Measurements from ENCODE around the gene CUL5. TPM values are rescaled to one million over a fixed set of nuclear protein-coding genes. Genes with fewer than 3 reads are reported as not detected.

The CUL5 gene
- total and polyA plus RNA-seq, 2 of the 4 experiments (the other 2 are of a cell fraction), result 8.8 to 31.0 TPM

- no peaks in the 10 kb centered on the region for H3K9me3 ChIP-seq (ENCODE audit: control insufficient read depth, insufficient read depth, low read length)
- peak within 1 kb of the TSS; percentile 86 for H3K4me3 ChIP-seq (ENCODE audit: insufficient read depth, low read depth, low read length)
- ChIA-PET CTCF (interaction anchor here (0.7 kb wide), 1 partner anchor 362 kb away, joined by 3 read pairs; no protein-coding TSS in a partner anchor), POLR2A (ENCODE audit: unreplicated experiment) (no interaction called here)
- H3K9ac ChIP-seq (ENCODE audit: low read depth, low read length), result peak within 1 kb of the TSS; percentile 79
- H4K5ac ChIP-seq (ENCODE audit: low read depth, low read length), result peak within 1 kb of the TSS; percentile 75
- H3K79me1 ChIP-seq (ENCODE audit: low read depth in 1 of 2, low read length in 2 of 2), result peaks cover 16 to 41% of the 10 kb centered on the region in 2 experiments; a peak in 3 of 4 replicates
- no peak within 1 kb of the TSS; the same call in 1 of the 2 replicates for H2BK120ac ChIP-seq (ENCODE audit: low read depth, low read length)
- BruUV-seq (replicated peaks), result no TSS peak
- dilution Hi-C loops (cut with HindIII; ENCODE audit: low sequenced_read_pairs, unreplicated experiment) (no loop called here), in situ Hi-C loops (cut with MboI; ENCODE audit: low sequenced_read_pairs) (no loop called here), intact Hi-C loops (cut with micrococcal nuclease) (loop anchor here (1.0 to 5.0 kb wide), 3 partner anchors 101 to 1816 kb away; partner anchors contain the start of genes ATM and NPAT)
- H3K18ac ChIP-seq (ENCODE audit: low read depth, low read length), result peak within 1 kb of the TSS; percentile 46; the same call in 1 of the 2 replicates
- peak within 1 kb of the TSS; percentile 90 for H2AFZ ChIP-seq (replicated peaks; ENCODE audit: low read length, poor library complexity)
- peaks cover 3% of the 10 kb centered on the region for H3K4me1 ChIP-seq (ENCODE audit: control insufficient read depth, insufficient read depth, low read length)
- peak; percentile 82 for DNase-seq
- peaks cover 15% of the 10 kb centered on the region for H3K9me1 ChIP-seq (ENCODE audit: insufficient read depth, low read length)
- H2BK15ac ChIP-seq (ENCODE audit: low read depth, low read length), result 0 out of 3 replicates have a peak within 1 kb of the TSS, but pooled peaks have one; percentile 12
- no peaks in the 10 kb centered on the region for H3K27me3 ChIP-seq (ENCODE audit: control insufficient read depth, insufficient read depth, low read length)
- no peak within 1 kb of the TSS; the same call in none of the 2 replicates for H4K91ac ChIP-seq (ENCODE audit: insufficient read depth, low read depth, low read length)
- peak within 1 kb of the TSS; percentile 51; the same call in 1 of the 2 replicates for H3K14ac ChIP-seq (replicated peaks; ENCODE audit: low read depth, low read length)
- peaks cover 4% of the 10 kb centered on the region; the same call in 1 of the 2 replicates for H4K20me1 ChIP-seq (ENCODE audit: insufficient read depth, low read length)
- H2BK5ac ChIP-seq (ENCODE audit: low read depth, low read length, poor library complexity, severe bottlenecking), result peak within 1 kb of the TSS; percentile 38
- peak within 1 kb of the TSS; percentile 54 for H3K4ac ChIP-seq (ENCODE audit: low read depth, low read length)
- peak; percentile 98 for ATAC-seq (ENCODE audit: low read depth)
- H3K4me2 ChIP-seq (ENCODE audit: low read depth, low read length), result peak within 1 kb of the TSS; percentile 95
- no peaks in the 10 kb centered on the region for H3K36me3 ChIP-seq (ENCODE audit: control insufficient read depth, insufficient read depth, low read length)
- WGBS, 2 experiments (ENCODE audit: extremely low coverage in 2 of 2, insufficient read length in 1 of 2), result 0% methylated on average over 9 of the region's 73 CpGs; no CpG with 5 or more reads in 1 of the 2 experiments
- H2BK20ac ChIP-seq (ENCODE audit: low read depth, low read length), result no peak within 1 kb of the TSS
- peak within 1 kb of the TSS; percentile 20; the same call in 1 of the 2 replicates for H3K56ac ChIP-seq (ENCODE audit: extremely low read depth, insufficient read depth, low read length)
- peak within 1 kb of the TSS; percentile 44 to 83 for H4K8ac ChIP-seq (ENCODE audit: low read depth in 2 of 2, low read length in 2 of 2)
- peak within 1 kb of the TSS; percentile 70 for H3K27ac ChIP-seq (ENCODE audit: insufficient read depth, low read length)
- no peak within 1 kb of the TSS; the same call in none of the 2 replicates for H2AK5ac ChIP-seq (ENCODE audit: low read depth, low read length)
- peak within 1 kb of the TSS; percentile 80 for H2AK9ac ChIP-seq (replicated peaks; ENCODE audit: low read depth, low read length, poor library complexity)
- peak within 1 kb of the TSS; percentile 84; the same call in 1 of the 2 replicates for H3K23ac ChIP-seq (ENCODE audit: low read depth, low read length)
- TF ChIP-seq MAZ (IDR thresholded peaks at IDR 0.05; ENCODE audit: borderline replicate concordance, low read depth, low read length) (peak; percentile 69; the same call in 1 of the 2 replicates), USF2 (IDR thresholded peaks at IDR 0.05; ENCODE audit: low read depth, low read length) (peak; percentile 76), CHD1 (IDR thresholded peaks at IDR 0.05; ENCODE audit: low read depth, low read length) (no peak), MAFK (IDR thresholded peaks at IDR 0.05; ENCODE audit: low read depth, low read length) (no peak), NFE2L2 (IDR thresholded peaks at IDR 0.05; ENCODE audit: low read depth, low read length) (no peak), CTCF (conservative IDR thresholded peaks at IDR 0.05; ENCODE audit: low read depth, low read length) (peak; percentile 18; the same call in 1 of the 2 replicates), RCOR1 (IDR thresholded peaks at IDR 0.05; ENCODE audit: insufficient replicate concordance, low read length) (no peak), CEBPB (IDR thresholded peaks at IDR 0.05; ENCODE audit: low read depth, low read length) (no peak), BHLHE40 (IDR thresholded peaks at IDR 0.05; ENCODE audit: low read depth, low read length) (peak; percentile 73), SMC3 (IDR thresholded peaks at IDR 0.05; ENCODE audit: low read depth, low read length) (no peak), RAD21 (IDR thresholded peaks at IDR 0.05; ENCODE audit: low read length) (no peak), POLR2A (IDR thresholded peaks at IDR 0.05; ENCODE audit: low read depth, low read length) (peak; percentile 83), MXI1 (IDR thresholded peaks at IDR 0.05; ENCODE audit: borderline replicate concordance, low read depth, low read length) (peak; percentile 91; the same call in 1 of the 2 replicates), RFX5 (IDR thresholded peaks at IDR 0.05; ENCODE audit: low read depth, low read length) (no peak), FOS (IDR thresholded peaks at IDR 0.05; ENCODE audit: low read depth, low read length) (no peak)
These were observed 112.8 kb downstream of the CUL5 start, which contains the start of gene ACAT1 for GRCh38 chr11:108121274-108122155. Gene ACAT1 (plus strand): TSS chr11:108121567. CDS start chr11:108121607, 40 bp downstream.
